ENCODE data around the gene AGFG2.

The AGFG2 gene

DNA sequence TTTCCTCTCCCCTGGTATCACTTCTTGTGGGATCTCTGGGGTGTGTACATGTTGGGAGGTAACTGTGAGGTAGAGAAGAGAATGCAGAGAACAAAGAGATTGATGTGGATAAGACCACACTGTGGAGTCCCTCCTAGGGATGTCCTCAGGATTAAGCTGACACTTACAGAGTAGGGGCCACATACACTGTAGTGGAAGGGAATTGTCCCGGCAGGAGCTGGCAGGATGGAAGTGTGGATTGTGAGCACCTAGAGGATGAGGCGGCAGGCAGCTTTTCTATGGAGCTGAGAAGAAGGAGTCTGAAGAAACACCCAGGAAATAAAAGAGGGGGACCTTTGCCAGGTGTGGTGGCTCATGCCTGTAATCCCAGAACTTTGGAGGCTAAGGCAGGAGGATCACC, 13.5 kb downstream of the AGFG2 start (continued):
- TF ChIP-seq, protein P1, sequence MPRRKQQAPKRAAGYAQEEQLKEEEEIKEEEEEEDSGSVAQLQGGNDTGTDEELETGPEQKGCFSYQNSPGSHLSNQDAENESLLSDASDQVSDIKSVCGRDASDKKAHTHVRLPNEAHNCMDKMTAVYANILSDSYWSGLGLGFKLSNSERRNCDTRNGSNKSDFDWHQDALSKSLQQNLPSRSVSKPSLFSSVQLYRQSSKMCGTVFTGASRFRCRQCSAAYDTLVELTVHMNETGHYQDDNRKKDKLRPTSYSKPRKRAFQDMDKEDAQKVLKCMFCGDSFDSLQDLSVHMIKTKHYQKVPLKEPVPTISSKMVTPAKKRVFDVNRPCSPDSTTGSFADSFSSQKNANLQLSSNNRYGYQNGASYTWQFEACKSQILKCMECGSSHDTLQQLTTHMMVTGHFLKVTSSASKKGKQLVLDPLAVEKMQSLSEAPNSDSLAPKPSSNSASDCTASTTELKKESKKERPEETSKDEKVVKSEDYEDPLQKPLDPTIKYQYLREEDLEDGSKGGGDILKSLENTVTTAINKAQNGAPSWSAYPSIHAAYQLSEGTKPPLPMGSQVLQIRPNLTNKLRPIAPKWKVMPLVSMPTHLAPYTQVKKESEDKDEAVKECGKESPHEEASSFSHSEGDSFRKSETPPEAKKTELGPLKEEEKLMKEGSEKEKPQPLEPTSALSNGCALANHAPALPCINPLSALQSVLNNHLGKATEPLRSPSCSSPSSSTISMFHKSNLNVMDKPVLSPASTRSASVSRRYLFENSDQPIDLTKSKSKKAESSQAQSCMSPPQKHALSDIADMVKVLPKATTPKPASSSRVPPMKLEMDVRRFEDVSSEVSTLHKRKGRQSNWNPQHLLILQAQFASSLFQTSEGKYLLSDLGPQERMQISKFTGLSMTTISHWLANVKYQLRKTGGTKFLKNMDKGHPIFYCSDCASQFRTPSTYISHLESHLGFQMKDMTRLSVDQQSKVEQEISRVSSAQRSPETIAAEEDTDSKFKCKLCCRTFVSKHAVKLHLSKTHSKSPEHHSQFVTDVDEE (CRISPR knock-in tag; IDR thresholded peaks at IDR 0.05): no peak
- TF ChIP-seq ESRRG (CRISPR knock-in tag; IDR thresholded peaks at IDR 0.05) (no peak), GLIS3 (CRISPR knock-in tag; IDR thresholded peaks at IDR 0.05) (no peak), ZNF8 (CRISPR knock-in tag; IDR thresholded peaks at IDR 0.05) (no peak), TOX (CRISPR knock-in tag; IDR thresholded peaks at IDR 0.05; ENCODE audit: borderline replicate concordance) (no peak), TCF4 (CRISPR knock-in tag; IDR thresholded peaks at IDR 0.05; ENCODE audit: borderline replicate concordance) (no peak), ISL1 (CRISPR knock-in tag; IDR thresholded peaks at IDR 0.05) (no peak), RARB (CRISPR knock-in tag; IDR thresholded peaks at IDR 0.05) (no peak)

GRCh38 chr7:100553032-100553431, 14.0 kb downstream of the AGFG2 start:
- TF ChIP-seq ISL1 (CRISPR knock-in tag; IDR thresholded peaks at IDR 0.05) (no peak), TOX (CRISPR knock-in tag; IDR thresholded peaks at IDR 0.05; ENCODE audit: borderline replicate concordance) (no peak), PPARA (CRISPR knock-in tag; IDR thresholded peaks at IDR 0.05; ENCODE audit: borderline replicate concordance) (no peak), CREB5 (CRISPR knock-in tag; IDR thresholded peaks at IDR 0.05; ENCODE audit: low read depth) (no peak), ZC3H10 (CRISPR knock-in tag; IDR thresholded peaks at IDR 0.05) (no peak), ZFP30 (CRISPR knock-in tag; IDR thresholded peaks at IDR 0.05) (no peak), ZNF565 (CRISPR knock-in tag; conservative IDR thresholded peaks at IDR 0.05; ENCODE audit: low read depth) (no peak), TCF4 (CRISPR knock-in tag; IDR thresholded peaks at IDR 0.05; ENCODE audit: borderline replicate concordance) (no peak)
- ATAC-seq: no peak

DNA sequence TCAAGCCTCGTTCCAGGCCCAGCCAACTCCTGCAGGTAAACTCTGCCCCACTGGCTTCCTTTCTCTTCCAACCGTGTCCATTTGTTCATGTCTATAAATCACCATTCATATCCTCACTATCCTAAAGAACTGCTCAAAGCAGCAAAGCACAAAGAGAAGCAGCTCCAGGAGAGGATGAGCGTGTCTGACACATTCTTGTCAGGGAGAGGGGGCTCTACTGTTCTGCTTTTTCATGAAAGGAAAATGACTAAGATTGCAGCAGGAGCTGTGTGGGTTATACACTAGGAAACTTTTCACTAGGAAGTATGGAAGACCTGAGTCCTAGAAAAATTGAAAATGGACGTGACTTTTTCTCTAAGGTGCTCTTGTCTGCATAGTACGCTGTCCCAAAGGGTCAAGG, 16.7 kb downstream of the AGFG2 start:
- TF ChIP-seq PATZ1 (CRISPR knock-in tag; IDR thresholded peaks at IDR 0.05; ENCODE audit: borderline replicate concordance) (no peak), CREB5 (CRISPR knock-in tag; IDR thresholded peaks at IDR 0.05; ENCODE audit: low read depth) (no peak), BACH2 (CRISPR knock-in tag; IDR thresholded peaks at IDR 0.05; ENCODE audit: borderline replicate concordance) (no peak)

GRCh38 chr7:100556541-100556940, 17.5 kb downstream of the AGFG2 start:
- no peak for ATAC-seq
- no peak for TF ChIP-seq POU6F1 (CRISPR knock-in tag; IDR thresholded peaks at IDR 0.05; ENCODE audit: borderline replicate concordance, low read depth)
- TF ChIP-seq CREB5 (CRISPR knock-in tag; IDR thresholded peaks at IDR 0.05; ENCODE audit: low read depth): no peak
- no peak for TF ChIP-seq OSR1 (CRISPR knock-in tag; IDR thresholded peaks at IDR 0.05)
- TF ChIP-seq CSRNP3 (CRISPR knock-in tag; IDR thresholded peaks at IDR 0.05): no peak
- TF ChIP-seq ZNF8 (CRISPR knock-in tag; IDR thresholded peaks at IDR 0.05): no peak

More for the DNA sequence above, 16.7 kb downstream of the AGFG2 start:
- ATAC-seq: no peak

Data from SK-N-SH treated with all-trans-retinoic acid at 6 μM for 48 hours (cell line).